Progenitor cell of endocrine pancreas (in vitro differentiated cells): ENCODE data around the gene BCL2. TPM values are rescaled to one million over a fixed set of nuclear protein-coding genes. Genes with fewer than 3 reads are reported as not detected.

ENCODE experiments used
- DNase-seq: peaks from one replicate; pipeline ENCODE4 v3.0.0; 2021; ENCODE audit warnings: low spot score; ENCODE audit not compliant: unreplicated experiment
- H3K27ac Mint-ChIP-seq: 2 replicates; pipeline ENCODE4 v1.8.0; 2021; ENCODE audit warnings: mild to moderate bottlenecking, moderate library complexity, mixed read lengths
- H3K27me3 Mint-ChIP-seq: 2 replicates; pipeline ENCODE4 v1.8.0; 2021; ENCODE audit warnings: mixed read lengths
- H3K36me3 Mint-ChIP-seq: 2 replicates; pipeline ENCODE4 v1.8.0; 2022; ENCODE audit warnings: mixed read lengths; ENCODE audit not compliant: insufficient read depth
- H3K4me1 Mint-ChIP-seq: 2 replicates; pipeline ENCODE4 v1.8.0; 2021; ENCODE audit warnings: low read depth, mixed read lengths
- H3K4me3 Mint-ChIP-seq: 2 replicates; pipeline ENCODE4 v1.8.0; 2021; ENCODE audit warnings: low read depth, mild to moderate bottlenecking, moderate library complexity, mixed read lengths
- H3K9me3 Mint-ChIP-seq: 2 replicates; pipeline ENCODE4 v1.8.0; 2021; ENCODE audit warnings: low read depth, mixed read lengths
- CTCF ChIP-seq: fragments of 200-600 bp; sonication (generic); IDR thresholded peaks from one replicate; pipeline ENCODE4 v1.5.0; 2021; ENCODE audit warnings: antibody characterized with exemption, mild to moderate bottlenecking; ENCODE audit not compliant: unreplicated experiment
- total RNA-seq: library from RNA; stranded (reverse); gene quantifications from 2 replicates; pipeline ENCODE4 v1.2.1, GENCODE V29; 2021

BCL2 gene
- total RNA-seq, 1 donor from 2014 or later = 3.8 TPM

GRCh38 chr18:63098018-63098981, 221.3 kb downstream of the BCL2 start:
- H3K9me3 Mint-ChIP-seq = peaks cover 3% of the 10 kb centered on the region
- peaks cover 3% of the 10 kb centered on the region for H3K27me3 Mint-ChIP-seq
- DNase-seq = no peak
- H3K4me1 Mint-ChIP-seq = peaks cover 18% of the 10 kb centered on the region
- no peaks in the 10 kb centered on the region for H3K36me3 Mint-ChIP-seq
- no peak overlapping the region for H3K27ac Mint-ChIP-seq
- H3K4me3 Mint-ChIP-seq = no peak overlapping the region
- TF ChIP-seq CTCF = no peak

GRCh38 chr18:63097178-63097577, 222.4 kb downstream of the BCL2 start:
- no peak for TF ChIP-seq CTCF
- H3K27me3 Mint-ChIP-seq = peaks cover 3% of the 10 kb centered on the region
- no peak overlapping the region for H3K27ac Mint-ChIP-seq
- H3K9me3 Mint-ChIP-seq = peaks cover 3% of the 10 kb centered on the region
- H3K4me1 Mint-ChIP-seq = peaks cover 18% of the 10 kb centered on the region
- no peaks in the 10 kb centered on the region for H3K36me3 Mint-ChIP-seq
- H3K4me3 Mint-ChIP-seq = no peak overlapping the region
- no peak for DNase-seq

GRCh38 chr18:63096327-63096874, 223.2 kb downstream of the BCL2 start:
- Mint-ChIP-seq H3K27me3 (peaks cover 3% of the 10 kb centered on the region), H3K9me3 (peaks cover 3% of the 10 kb centered on the region), H3K36me3 (no peaks in the 10 kb centered on the region), H3K4me1 (peaks cover 18% of the 10 kb centered on the region), H3K27ac (no peak overlapping the region), H3K4me3 (no peak overlapping the region)
- DNase-seq = no peak
- no peak for TF ChIP-seq CTCF

GRCh38 chr18:63095768-63096167, 223.8 kb downstream of the BCL2 start:
- no peaks in the 10 kb centered on the region for H3K36me3 Mint-ChIP-seq
- peaks cover 16% of the 10 kb centered on the region for H3K4me1 Mint-ChIP-seq
- no peak for DNase-seq
- no peak overlapping the region for H3K27ac Mint-ChIP-seq
- TF ChIP-seq CTCF = no peak
- H3K4me3 Mint-ChIP-seq = no peak overlapping the region
- peaks cover 3% of the 10 kb centered on the region for H3K27me3 Mint-ChIP-seq
- peaks cover 3% of the 10 kb centered on the region for H3K9me3 Mint-ChIP-seq

GRCh38 chr18:63091671-63092364, 227.8 kb downstream of the BCL2 start:
- peaks cover 10% of the 10 kb centered on the region for H3K4me1 Mint-ChIP-seq
- H3K4me3 Mint-ChIP-seq = no peak overlapping the region
- DNase-seq = no peak
- no peaks in the 10 kb centered on the region for H3K27me3 Mint-ChIP-seq
- no peaks in the 10 kb centered on the region for H3K36me3 Mint-ChIP-seq
- H3K9me3 Mint-ChIP-seq = peaks cover 3% of the 10 kb centered on the region
- TF ChIP-seq CTCF = no peak
- no peak overlapping the region for H3K27ac Mint-ChIP-seq
